ENCODE results near the gene ALAS1. TPM values are rescaled to one million over a fixed set of nuclear protein-coding genes. Genes with fewer than 3 reads are reported as not detected.

Gene ALAS1
- total and polyA plus RNA-seq, 2 of the 13 experiments (the other 11 are each of a cell fraction or from before 2014, with no cell fraction given), result 36.0 to 43.2 TPM

DNA sequence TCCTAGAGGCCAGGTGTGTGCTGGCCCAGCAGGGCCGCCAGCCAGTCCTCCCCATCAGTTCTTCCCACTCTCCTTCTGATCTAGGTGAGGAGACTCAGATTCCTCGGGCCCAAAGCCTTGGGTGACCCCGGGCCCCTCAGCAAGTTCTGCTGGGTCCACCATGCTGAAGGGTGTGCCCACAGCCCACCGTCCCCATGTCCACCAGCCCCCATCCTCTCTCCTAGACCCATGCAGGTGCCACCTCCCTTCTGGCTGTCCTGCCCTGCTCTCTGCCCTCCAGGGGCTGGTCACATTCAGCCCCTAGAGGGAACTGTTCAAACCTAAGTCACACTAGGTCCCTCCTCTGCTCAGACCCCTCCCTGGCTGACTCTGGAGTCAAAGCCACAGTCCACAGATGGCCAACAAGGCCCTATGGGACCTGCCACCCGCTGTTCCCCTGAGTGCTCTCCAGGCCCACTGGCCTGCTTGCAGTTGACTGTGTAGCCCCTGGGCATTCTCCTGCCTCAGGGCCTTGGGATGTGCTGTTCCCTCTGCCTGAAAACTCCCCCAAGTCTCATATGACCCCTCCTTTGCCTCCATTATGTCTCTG lies 28.4 kb downstream of the ALAS1 start:
- H3K79me2 ChIP-seq (ENCODE audit: insufficient read depth, low read length), result no peaks in the 10 kb centered on the region
- POLR2A ChIA-PET, result interaction anchor here (1.1 to 2.4 kb wide), 2 partner anchors 9 to 11 kb away, joined by 4 to 22 read pairs; partner anchors contain the start of gene TWF2
- no peak overlapping the region for H3K27ac ChIP-seq (ENCODE audit: extremely low read length, insufficient read depth, low read length)
- H3K9me3 ChIP-seq (ENCODE audit: low read length), result no peaks in the 10 kb centered on the region
- no TSS peak for BruUV-seq (replicated peaks)
- FAIRE-seq (no peak), DNase-seq (ENCODE audit: low spot score) (no peak), ATAC-seq (peak; percentile 64)
- no peak overlapping the region for H2AFZ ChIP-seq (ENCODE audit: low read length)
- H3K27me3 ChIP-seq (ENCODE audit: control insufficient read depth in 1 of 2, insufficient read depth in 2 of 2, low read length in 2 of 2), result peaks cover 1 to 12% of the 10 kb centered on the region in 2 experiments; a peak in 4 of 5 replicates
- no peak overlapping the region for H3K9ac ChIP-seq (ENCODE audit: insufficient read depth, low read depth, low read length)
- H3K36me3 ChIP-seq (replicated peaks in 1 of 2; ENCODE audit: control insufficient read depth in 1 of 2, insufficient read depth in 2 of 2, low read length in 2 of 2), result peaks cover 16 to 29% of the 10 kb centered on the region in 2 experiments
- H4K20me1 ChIP-seq (ENCODE audit: insufficient read depth, low read length), result peaks cover 2% of the 10 kb centered on the region
- peak overlapping the region; percentile 4; the same call in 1 of the 2 replicates for H3K4me2 ChIP-seq (ENCODE audit: low read depth, low read length)
- intact Hi-C loops (cut with micrococcal nuclease; ENCODE audit: unreplicated experiment), result no loop called here
- in situ Hi-C loops (cut with HindIII; ENCODE audit: extremely low pct_ligation_motif_present, low pct_unique_long_range_greater_than_20kb), result no loop called here
- CTCF ChIA-PET (ENCODE audit: low intra/inter-chr PET ratio, low total read pairs), result no interaction called here
- no peak overlapping the region; a peak in 1 of 6 replicates for H3K4me3 ChIP-seq (replicated peaks in 1 of 3; ENCODE audit: insufficient read depth in 1 of 3, low read depth in 2 of 3, low read length in 3 of 3)
- WGBS (ENCODE audit: low lambda C conversion rate), result 40% methylated on average over 3 of the region's 5 CpGs
- H3K4me1 ChIP-seq (ENCODE audit: insufficient read depth, low read length), result peaks cover 13% of the 10 kb centered on the region
- no peak for TF ChIP-seq ZNF775 (CRISPR knock-in tag; IDR thresholded peaks at IDR 0.05; ENCODE audit: borderline replicate concordance)
- no peak for TF ChIP-seq ZNF205 (CRISPR knock-in tag; IDR thresholded peaks at IDR 0.05)
- TF ChIP-seq SNAPC2 (CRISPR knock-in tag; IDR thresholded peaks at IDR 0.05), result no peak
- 0 out of 2 replicates have a peak, but pooled peaks have one; percentile 2 for TF ChIP-seq ZFX (CRISPR knock-in tag; IDR thresholded peaks at IDR 0.05; ENCODE audit: low read depth)
- no peak for TF ChIP-seq JUN (CRISPR knock-in tag; IDR thresholded peaks at IDR 0.05)
- TF ChIP-seq, protein P1, sequence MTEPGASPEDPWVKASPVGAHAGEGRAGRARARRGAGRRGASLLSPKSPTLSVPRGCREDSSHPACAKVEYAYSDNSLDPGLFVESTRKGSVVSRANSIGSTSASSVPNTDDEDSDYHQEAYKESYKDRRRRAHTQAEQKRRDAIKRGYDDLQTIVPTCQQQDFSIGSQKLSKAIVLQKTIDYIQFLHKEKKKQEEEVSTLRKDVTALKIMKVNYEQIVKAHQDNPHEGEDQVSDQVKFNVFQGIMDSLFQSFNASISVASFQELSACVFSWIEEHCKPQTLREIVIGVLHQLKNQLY (CRISPR knock-in tag; IDR thresholded peaks at IDR 0.05), result no peak
- TF ChIP-seq, protein P2, sequence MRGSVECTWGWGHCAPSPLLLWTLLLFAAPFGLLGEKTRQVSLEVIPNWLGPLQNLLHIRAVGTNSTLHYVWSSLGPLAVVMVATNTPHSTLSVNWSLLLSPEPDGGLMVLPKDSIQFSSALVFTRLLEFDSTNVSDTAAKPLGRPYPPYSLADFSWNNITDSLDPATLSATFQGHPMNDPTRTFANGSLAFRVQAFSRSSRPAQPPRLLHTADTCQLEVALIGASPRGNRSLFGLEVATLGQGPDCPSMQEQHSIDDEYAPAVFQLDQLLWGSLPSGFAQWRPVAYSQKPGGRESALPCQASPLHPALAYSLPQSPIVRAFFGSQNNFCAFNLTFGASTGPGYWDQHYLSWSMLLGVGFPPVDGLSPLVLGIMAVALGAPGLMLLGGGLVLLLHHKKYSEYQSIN (CRISPR knock-in tag; IDR thresholded peaks at IDR 0.05; ENCODE audit: borderline replicate concordance), result no peak
- TF ChIP-seq, protein P3, sequence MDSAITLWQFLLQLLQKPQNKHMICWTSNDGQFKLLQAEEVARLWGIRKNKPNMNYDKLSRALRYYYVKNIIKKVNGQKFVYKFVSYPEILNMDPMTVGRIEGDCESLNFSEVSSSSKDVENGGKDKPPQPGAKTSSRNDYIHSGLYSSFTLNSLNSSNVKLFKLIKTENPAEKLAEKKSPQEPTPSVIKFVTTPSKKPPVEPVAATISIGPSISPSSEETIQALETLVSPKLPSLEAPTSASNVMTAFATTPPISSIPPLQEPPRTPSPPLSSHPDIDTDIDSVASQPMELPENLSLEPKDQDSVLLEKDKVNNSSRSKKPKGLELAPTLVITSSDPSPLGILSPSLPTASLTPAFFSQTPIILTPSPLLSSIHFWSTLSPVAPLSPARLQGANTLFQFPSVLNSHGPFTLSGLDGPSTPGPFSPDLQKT (CRISPR knock-in tag; IDR thresholded peaks at IDR 0.05; ENCODE audit: borderline replicate concordance), result no peak
- no peak for TF ChIP-seq PHF8 (CRISPR knock-in tag; IDR thresholded peaks at IDR 0.05)
- TF ChIP-seq, protein P4, sequence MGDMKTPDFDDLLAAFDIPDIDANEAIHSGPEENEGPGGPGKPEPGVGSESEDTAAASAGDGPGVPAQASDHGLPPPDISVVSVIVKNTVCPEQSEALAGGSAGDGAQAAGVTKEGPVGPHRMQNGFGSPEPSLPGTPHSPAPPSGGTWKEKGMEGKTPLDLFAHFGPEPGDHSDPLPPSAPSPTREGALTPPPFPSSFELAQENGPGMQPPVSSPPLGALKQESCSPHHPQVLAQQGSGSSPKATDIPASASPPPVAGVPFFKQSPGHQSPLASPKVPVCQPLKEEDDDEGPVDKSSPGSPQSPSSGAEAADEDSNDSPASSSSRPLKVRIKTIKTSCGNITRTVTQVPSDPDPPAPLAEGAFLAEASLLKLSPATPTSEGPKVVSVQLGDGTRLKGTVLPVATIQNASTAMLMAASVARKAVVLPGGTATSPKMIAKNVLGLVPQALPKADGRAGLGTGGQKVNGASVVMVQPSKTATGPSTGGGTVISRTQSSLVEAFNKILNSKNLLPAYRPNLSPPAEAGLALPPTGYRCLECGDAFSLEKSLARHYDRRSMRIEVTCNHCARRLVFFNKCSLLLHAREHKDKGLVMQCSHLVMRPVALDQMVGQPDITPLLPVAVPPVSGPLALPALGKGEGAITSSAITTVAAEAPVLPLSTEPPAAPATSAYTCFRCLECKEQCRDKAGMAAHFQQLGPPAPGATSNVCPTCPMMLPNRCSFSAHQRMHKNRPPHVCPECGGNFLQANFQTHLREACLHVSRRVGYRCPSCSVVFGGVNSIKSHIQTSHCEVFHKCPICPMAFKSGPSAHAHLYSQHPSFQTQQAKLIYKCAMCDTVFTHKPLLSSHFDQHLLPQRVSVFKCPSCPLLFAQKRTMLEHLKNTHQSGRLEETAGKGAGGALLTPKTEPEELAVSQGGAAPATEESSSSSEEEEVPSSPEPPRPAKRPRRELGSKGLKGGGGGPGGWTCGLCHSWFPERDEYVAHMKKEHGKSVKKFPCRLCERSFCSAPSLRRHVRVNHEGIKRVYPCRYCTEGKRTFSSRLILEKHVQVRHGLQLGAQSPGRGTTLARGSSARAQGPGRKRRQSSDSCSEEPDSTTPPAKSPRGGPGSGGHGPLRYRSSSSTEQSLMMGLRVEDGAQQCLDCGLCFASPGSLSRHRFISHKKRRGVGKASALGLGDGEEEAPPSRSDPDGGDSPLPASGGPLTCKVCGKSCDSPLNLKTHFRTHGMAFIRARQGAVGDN (CRISPR knock-in tag; IDR thresholded peaks at IDR 0.05), result peak; percentile 8; the same call in 1 of the 2 replicates
- TF ChIP-seq, protein P5, sequence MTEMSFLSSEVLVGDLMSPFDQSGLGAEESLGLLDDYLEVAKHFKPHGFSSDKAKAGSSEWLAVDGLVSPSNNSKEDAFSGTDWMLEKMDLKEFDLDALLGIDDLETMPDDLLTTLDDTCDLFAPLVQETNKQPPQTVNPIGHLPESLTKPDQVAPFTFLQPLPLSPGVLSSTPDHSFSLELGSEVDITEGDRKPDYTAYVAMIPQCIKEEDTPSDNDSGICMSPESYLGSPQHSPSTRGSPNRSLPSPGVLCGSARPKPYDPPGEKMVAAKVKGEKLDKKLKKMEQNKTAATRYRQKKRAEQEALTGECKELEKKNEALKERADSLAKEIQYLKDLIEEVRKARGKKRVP (CRISPR knock-in tag; IDR thresholded peaks at IDR 0.05), result no peak
- TF ChIP-seq, protein P6, sequence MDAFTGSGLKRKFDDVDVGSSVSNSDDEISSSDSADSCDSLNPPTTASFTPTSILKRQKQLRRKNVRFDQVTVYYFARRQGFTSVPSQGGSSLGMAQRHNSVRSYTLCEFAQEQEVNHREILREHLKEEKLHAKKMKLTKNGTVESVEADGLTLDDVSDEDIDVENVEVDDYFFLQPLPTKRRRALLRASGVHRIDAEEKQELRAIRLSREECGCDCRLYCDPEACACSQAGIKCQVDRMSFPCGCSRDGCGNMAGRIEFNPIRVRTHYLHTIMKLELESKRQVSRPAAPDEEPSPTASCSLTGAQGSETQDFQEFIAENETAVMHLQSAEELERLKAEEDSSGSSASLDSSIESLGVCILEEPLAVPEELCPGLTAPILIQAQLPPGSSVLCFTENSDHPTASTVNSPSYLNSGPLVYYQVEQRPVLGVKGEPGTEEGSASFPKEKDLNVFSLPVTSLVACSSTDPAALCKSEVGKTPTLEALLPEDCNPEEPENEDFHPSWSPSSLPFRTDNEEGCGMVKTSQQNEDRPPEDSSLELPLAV (CRISPR knock-in tag; conservative IDR thresholded peaks at IDR 0.05; ENCODE audit: low read depth), result no peak
- TF ChIP-seq HNF4A (CRISPR knock-in tag; IDR thresholded peaks at IDR 0.05), result no peak
- no peak for TF ChIP-seq REXO4 (CRISPR knock-in tag; IDR thresholded peaks at IDR 0.05; ENCODE audit: borderline replicate concordance)

All from HepG2 (cell line).